ENCODE data around the gene MYO1D.

MYO1D gene

GRCh38 chr17:32549559-32549958 lies 327.4 kb downstream of the MYO1D start:
- no peak for TF ChIP-seq CTCF (IDR thresholded peaks at IDR 0.05; ENCODE audit: insufficient read depth, low read depth, low read length, missing control alignments)

GRCh38 chr17:32546031-32546444 lies 330.9 kb downstream of the MYO1D start:
- no peak for DNase-seq (ENCODE audit: low read depth)
- TF ChIP-seq CTCF (IDR thresholded peaks at IDR 0.05; ENCODE audit: insufficient read depth, low read depth, low read length, missing control alignments), result no peak
- no peak overlapping the region for H3K4me3 ChIP-seq (ENCODE audit: low read length)

More at GRCh38 chr17:32549559-32549958, 327.4 kb downstream of the MYO1D start:
- no peak for DNase-seq (ENCODE audit: low read depth)
- no peak overlapping the region for H3K4me3 ChIP-seq (ENCODE audit: low read length)

- no peak for TF ChIP-seq CTCF (IDR thresholded peaks at IDR 0.05; ENCODE audit: insufficient read depth, low read depth, low read length, missing control alignments)
- no peak overlapping the region for H3K4me3 ChIP-seq (ENCODE audit: low read length)
- DNase-seq (ENCODE audit: low read depth), result no peak
Measured at GRCh38 chr17:32542186-32542585, 334.7 kb downstream of the MYO1D start.

- no peak for TF ChIP-seq CTCF (IDR thresholded peaks at IDR 0.05; ENCODE audit: insufficient read depth, low read depth, low read length, missing control alignments)
- no peak for DNase-seq (ENCODE audit: low read depth)
- H3K4me3 ChIP-seq (ENCODE audit: low read length), result no peak overlapping the region
Measured at GRCh38 chr17:32541640-32542039, 335.3 kb downstream of the MYO1D start.

- no peak for TF ChIP-seq CTCF (IDR thresholded peaks at IDR 0.05; ENCODE audit: insufficient read depth, low read depth, low read length, missing control alignments)
- no peak for DNase-seq (ENCODE audit: low read depth)
- H3K4me3 ChIP-seq (ENCODE audit: low read length), result no peak overlapping the region
Measured at GRCh38 chr17:32536736-32537643, 339.9 kb downstream of the MYO1D start.

GRCh38 chr17:32533296-32533695 lies 343.6 kb downstream of the MYO1D start:
- TF ChIP-seq CTCF (IDR thresholded peaks at IDR 0.05; ENCODE audit: insufficient read depth, low read depth, low read length, missing control alignments), result no peak
- H3K4me3 ChIP-seq (ENCODE audit: low read length), result no peak overlapping the region
- no peak for DNase-seq (ENCODE audit: low read depth)

- DNase-seq (ENCODE audit: low read depth), result no peak
- no peak overlapping the region for H3K4me3 ChIP-seq (ENCODE audit: low read length)
- TF ChIP-seq CTCF (IDR thresholded peaks at IDR 0.05; ENCODE audit: insufficient read depth, low read depth, low read length, missing control alignments), result no peak
Measured at GRCh38 chr17:32529604-32530003, 347.3 kb downstream of the MYO1D start.

All from epithelial cell of esophagus (primary cell).